ENCODE results near the gene SRXN1.

SRXN1 gene

DNA sequence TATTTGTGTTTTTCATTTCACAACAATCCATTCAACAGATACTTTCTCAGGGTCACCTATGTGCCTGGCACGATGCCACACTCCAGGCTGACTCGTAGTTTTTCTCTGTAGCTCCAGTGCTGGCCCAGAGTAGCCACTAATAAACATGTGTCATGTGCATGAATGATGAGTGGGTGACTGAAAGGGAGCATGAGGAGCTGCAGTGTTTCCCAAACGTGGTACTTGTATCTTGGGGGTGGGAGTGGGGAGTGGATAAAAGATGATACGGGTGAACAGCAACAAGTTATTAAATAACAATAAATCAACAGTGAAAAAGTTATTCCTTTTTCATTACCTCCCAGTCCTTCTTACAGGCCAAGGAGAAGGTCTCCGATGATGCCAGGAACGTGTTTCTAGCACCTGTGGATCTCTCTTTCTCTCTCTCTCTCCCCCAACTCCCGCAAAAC is 17.1 kb downstream of the SRXN1 start:
- DNase-seq (ENCODE audit: low read depth), result no peak

DNA sequence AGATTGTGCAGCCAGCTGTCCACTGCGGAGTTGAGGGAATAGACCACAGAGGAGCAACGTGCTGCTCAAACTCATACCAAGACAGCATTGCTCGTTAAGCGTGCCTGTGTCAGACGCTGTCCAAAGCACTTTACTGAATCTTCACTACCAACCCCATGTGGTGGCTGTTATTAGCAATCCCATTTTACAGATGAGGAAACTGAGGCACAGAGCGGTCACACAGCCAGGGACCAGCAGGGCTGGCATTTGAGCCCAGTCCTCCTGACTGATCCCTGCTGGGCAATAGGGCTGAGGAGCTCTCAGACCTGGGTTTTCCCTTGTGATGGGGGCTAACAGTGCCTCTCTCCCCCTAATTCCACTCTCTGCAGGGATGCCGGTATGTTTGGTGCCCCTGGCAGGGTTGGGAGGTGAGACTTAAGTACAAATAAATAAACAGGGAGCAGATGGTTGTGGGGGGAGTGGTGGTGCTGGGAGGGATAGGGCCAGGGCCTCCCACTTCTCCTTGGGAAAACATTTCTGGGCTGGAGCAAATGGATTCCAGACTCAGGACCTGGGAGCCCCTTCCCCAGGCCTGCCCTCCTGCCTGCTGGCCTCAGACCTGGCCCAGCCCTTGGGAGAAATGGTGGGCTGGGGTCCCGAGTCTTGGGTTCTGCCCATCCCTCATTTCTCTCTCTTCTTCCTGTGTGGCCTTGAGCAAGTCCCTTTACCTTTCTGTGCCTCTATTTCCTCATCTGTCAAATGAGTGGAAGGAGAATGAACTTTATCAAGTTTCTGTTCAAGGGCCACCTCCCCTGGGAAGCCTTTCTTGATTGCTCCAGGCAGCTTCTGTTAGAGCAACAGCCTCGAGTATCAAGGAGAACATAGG is 17.7 kb downstream of the SRXN1 start:
- DNase-seq (ENCODE audit: low read depth), result no peak

DNA sequence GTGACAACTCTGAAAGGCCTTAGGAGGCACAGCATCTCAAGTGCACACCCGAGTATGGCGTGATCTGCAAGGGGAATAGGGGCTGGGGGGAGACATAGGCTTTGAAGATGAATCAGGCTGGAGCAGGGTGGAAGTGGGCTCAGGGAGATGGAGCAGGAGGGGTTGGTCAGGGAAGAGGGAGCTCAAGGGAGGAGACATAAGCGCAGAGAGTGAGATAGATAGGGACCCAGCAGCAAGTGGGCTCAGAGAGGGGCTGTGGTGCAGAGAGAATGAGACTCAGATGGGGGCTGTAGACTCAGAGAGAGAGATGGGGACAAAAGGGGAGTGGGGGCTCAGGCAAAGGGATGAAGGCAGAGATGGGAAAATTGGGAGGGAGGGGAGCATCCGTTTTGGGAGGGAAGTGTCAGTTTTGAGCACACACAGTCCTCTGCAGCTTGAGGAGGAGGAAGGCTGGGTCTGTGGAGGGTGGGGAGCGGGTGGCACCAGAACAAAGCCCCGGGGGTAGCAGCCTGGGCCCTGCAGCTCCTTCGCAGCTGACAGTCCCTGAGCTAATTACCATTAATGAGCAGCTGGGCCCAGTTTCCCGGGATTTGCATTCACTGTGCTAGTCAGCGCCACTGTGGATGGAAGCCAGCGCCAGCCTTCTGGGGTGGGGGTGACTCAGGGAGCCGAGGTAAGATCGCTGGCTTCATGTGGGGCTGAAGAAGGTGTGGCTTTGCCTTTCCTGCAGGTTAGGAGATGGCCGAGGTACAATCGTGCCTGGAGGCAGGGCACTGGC is 18.7 kb downstream of the SRXN1 start:
- DNase-seq (ENCODE audit: low read depth), result no peak

DNA sequence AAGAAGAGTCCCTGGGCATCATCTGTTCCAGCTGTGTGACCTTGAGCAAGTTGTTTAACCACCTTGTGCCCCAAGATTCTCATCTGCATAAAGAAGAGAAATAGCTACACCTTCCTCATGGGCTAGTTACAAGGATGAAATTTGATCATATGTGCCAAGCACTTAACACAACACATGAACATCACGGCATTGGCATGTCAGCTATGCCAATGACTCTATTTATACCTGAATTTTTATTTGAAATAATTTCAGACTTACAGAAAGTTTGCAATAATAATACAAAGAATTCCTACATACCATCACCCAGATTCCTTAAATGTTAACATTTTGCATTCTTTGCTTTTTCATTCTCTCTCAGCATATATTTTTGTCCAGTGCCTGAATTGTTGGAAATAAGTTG is 21.9 kb downstream of the SRXN1 start:
- DNase-seq (ENCODE audit: low read depth), result no peak

DNA sequence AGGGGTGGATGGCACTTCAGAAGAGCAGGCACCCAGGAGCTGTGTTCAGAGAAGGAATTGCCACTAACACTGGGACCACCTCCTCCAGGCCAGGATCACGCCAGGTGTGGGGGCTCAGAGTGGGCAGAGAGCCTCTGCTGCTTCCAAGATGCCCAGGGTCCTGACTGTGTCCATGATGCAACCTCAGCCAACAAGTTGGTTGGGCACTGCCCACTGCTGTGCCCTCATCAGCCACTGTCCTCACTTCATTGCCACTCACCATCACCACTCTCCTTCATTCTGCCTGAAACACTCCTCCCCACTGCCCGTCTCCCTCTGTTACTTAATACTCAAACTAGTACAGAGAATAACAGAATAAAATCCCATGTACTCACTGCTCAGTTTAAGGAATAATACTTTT is 26.4 kb downstream of the SRXN1 start:
- DNase-seq (ENCODE audit: low read depth), result no peak

DNA sequence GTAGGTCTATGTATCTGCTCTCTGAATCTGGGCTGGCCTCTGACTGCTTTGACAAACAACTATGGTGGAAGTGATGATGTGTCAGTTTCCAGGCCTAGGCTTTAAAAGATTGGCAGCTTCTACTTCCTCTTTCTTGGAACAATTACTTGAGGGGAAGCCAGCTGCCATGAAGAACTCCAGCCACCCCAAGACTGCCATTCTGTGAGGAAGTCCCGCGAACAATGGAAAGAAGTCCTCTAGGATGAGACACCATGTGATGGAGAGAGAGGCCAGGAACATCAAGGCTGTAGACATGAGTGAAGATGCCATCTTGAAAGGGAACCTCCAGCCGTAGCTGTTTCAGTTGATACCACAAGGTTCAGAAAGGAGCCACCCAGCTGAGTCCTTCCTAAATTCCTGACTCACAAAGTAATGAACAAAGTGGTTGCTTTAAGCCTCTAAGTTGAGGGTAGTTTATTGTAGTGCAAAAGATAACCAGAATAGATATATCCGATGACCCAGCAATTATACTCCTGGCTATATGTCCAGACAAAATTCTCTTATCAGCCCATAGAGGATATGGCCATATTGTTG is 27.6 kb downstream of the SRXN1 start:
- no peak for DNase-seq (ENCODE audit: low read depth)

DNA sequence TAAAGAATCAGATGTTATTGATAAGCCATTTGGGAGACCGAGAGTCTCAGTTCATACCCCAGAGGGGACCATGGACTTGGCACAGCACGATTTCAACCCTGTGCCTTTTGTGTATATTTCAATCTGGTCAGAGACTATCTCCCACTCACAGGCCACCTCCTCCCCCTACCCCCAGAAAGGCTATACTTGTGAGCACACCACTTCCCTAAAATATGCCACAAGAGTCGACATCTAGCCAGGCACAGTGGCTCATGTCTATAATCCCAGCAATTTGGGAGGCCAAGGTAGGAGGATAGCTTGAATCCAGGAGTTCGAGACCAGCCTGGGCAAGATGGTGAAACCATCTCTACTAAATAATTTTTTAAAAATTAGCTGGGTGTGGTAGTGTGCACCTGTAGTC is 29.3 kb downstream of the SRXN1 start:
- DNase-seq (ENCODE audit: low read depth), result no peak

DNA sequence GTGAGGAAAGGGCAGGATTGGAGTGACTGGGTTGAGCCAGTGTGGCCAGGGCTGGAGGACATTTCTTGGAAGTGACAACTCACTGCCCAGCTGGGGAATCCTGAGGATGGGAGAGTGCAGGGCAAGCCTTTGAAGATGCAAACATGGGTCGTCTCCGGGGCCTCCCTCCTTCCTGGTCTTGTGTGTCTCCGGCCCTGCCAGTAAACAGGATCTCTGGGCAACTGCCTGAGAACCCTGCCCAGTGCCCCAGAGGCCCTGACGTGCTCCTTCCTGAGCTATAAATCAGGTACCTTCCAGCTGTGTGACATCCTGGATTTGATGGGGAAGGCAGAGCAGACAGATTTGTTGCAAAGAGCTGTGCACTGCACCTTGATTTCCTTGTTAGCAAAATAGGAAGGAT is 30.0 kb downstream of the SRXN1 start:
- DNase-seq (ENCODE audit: low read depth), result no peak

DNA sequence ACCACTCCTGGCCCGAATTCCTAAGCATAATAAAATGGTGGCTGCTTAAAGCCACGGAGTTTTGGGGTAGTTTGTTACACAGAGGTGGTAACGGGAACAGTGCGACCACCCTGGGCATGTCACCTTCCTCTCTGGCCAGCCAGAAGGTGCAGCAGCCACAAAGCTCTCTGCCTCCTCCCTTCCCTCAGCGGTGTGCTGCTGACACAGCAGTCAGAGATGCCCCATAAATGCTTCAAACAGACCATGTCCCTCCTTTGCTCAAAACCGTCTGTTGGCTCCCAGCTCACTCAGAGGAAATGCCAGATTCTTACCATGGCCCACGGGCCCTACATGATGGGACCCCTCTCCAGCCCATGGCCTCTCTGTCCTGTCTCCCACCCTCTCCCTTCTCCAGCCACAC is 30.8 kb downstream of the SRXN1 start:
- DNase-seq (ENCODE audit: low read depth), result no peak

DNA sequence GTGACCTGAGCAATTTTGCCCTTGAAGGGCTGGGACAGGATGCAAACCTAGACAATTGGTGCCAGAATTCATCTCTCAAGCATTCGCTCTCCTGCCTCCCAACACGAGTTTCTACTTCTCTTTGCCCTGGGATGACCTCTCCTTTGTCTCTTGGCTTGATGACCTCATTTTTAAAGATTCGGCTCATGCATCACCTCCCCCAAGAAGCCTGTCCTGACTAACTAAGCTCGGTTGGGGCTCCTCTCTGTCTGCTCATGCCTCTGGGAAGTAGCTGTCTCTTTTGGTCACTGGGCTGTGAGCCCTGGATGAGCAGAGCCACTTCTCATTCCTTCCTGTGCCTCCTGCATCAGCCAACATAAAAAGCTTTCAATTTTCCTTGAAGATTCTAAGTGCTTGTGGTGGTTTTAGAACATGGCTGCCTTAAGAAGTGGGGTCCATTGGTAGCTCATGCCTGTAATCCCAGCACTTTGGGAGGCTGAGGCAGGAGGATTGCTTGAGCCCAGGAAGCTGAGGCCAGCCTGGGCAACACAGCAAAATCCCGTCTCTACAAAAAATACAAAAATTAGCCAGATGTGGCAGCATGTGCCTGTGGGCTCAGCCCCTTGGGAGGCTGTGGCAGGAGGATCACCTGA is 31.8 kb downstream of the SRXN1 start:
- DNase-seq (ENCODE audit: low read depth), result peak; percentile 53

DNA sequence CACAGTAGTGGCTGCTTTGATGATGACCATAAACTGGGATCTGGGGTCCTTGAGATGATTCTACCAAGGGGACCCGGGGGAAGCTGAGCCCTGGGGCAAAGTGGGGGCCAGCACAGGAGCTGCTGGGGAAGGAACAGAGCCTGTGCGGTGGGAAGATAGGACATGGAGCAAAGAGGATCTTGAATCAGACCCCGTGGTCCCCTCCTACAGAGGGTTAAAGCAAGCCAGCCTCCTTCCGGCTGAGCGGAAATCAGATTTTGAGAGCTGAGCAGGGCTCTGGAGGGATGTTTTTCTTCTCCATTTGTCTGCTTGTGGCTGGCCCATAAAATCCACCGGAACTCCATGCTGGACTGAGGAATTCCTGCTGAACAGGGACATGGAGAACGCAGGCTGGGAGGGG is 32.8 kb downstream of the SRXN1 start:
- DNase-seq (ENCODE audit: low read depth), result no peak

DNA sequence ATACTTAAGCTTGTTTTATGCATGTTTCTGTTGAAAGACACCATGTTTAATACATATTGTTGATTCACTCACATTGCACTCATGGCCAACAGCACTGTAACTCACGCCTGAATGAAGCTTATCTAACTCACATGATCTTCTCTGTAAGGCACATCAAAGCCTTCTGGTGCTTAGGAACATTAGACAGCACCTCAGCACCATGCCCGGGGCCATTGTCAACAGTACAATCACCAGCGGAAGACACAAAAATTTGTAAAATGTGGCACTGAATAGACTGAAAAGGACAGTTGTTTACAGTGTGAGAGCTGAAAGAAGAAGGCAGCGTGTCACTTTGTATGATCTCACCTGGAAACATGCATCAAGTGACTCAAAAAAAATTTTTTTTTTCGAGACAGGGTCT is 34.0 kb downstream of the SRXN1 start:
- no peak for DNase-seq (ENCODE audit: low read depth)

DNA sequence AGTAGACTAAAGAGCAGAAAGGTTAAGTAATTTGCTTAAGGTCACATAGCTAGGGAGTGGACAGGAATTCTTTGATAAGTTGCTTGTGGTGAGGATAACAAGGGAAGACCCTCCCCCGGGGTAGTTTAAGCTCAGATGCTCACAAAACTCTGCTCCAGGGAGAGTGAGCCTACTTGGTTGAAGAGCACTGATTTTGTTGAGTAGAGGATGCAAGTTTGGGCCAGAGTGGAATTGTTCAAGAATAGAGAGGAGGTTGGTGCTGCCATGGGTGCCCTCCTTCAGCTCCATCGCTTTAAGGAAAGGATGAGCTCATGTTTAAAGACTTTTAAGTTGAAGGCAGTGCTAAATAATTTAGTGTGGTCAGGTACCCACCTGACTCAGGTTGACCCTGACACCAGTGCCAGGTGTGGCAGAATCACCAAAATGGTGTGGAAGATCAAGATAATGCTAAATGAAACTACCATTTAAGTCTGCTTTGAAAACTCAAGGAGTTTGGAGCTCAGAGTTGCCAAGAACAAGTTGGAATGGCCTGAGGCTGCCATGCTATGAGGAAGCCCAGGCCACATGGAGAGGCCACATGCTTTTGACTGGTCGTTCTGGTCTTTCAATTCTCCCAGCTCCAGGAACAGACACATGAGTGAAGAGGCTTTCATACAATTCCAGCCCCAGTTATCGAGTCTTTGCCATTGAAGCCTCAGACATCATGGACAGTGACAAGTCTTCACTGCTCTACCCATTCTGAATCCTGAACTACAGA is 34.9 kb downstream of the SRXN1 start:
- no peak for DNase-seq (ENCODE audit: low read depth)

DNA sequence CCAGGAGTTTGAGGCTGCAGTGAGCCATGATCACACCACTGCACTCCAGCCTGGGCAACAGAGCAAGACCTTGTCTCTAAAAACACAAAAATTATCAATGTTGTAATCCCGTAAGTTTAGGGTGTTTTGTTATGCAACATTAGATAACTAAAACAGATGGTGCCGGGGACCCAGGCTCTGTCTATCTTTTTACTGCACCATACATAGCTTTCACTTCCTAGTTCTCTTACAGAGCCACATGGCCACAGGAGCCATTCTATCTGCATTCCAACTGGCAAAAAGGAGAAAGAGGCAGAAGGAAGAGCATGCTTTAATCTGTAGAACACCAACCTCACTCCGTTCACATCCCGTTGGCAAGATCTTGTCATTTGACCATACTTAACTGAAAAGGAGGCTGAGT is 37.5 kb downstream of the SRXN1 start:
- DNase-seq (ENCODE audit: low read depth), result no peak

DNA sequence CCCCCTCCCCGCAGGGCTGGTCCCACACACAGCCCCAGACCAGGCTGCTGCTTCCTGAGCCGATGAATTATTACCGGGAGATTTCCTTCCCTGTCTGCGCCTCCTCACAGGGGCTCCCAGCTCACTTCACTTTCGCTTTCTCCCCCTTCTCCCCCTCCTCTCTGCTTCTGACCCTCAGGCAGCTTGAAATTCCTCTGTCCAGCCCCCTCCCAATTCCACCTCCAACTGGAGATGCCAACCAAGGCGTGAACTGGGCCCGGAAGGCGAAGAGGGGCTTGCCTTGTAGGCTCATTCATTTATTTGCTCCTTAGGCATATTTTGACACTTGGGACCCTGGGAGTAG is 41.2 kb downstream of the SRXN1 start:
- DNase-seq (ENCODE audit: low read depth), result no peak

DNA sequence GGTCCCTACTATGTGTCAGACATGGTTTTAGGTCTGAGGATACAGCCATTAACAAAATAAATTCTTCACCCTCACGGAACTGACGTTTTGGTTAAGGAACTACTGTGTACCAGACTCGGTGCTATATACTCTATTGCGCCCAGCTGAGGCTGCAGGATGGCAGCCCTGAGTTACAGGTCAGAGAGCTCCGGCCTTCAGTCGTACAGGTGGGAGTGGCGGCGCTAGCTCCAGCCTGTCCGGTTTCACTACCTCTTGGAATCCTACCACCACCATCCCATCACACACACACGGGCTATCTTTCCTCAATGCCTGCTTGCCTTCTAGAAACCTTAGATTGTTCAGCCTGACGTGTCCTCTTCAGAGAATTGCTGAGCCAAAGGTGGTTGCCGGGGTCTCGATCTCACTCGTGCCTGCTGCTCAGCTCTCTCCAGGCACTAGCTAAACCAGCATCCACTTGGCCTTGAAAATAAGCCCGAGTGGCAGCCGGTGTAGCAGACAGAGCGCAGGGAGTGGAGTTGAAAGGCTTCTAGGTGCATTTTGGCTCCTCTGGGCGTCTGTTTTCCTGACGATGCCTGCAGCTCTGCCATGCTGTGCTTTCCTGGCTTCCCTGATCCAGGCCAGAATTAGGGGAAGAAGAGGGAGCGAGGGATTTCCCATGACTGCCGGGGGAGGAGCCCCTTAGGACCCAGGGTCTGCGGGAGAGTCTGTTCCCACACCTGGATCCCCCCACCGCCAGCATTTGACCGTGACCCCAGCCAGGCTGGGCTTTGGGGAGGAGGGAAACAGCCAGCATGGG is 41.8 kb downstream of the SRXN1 start:
- no peak for DNase-seq (ENCODE audit: low read depth)

DNA sequence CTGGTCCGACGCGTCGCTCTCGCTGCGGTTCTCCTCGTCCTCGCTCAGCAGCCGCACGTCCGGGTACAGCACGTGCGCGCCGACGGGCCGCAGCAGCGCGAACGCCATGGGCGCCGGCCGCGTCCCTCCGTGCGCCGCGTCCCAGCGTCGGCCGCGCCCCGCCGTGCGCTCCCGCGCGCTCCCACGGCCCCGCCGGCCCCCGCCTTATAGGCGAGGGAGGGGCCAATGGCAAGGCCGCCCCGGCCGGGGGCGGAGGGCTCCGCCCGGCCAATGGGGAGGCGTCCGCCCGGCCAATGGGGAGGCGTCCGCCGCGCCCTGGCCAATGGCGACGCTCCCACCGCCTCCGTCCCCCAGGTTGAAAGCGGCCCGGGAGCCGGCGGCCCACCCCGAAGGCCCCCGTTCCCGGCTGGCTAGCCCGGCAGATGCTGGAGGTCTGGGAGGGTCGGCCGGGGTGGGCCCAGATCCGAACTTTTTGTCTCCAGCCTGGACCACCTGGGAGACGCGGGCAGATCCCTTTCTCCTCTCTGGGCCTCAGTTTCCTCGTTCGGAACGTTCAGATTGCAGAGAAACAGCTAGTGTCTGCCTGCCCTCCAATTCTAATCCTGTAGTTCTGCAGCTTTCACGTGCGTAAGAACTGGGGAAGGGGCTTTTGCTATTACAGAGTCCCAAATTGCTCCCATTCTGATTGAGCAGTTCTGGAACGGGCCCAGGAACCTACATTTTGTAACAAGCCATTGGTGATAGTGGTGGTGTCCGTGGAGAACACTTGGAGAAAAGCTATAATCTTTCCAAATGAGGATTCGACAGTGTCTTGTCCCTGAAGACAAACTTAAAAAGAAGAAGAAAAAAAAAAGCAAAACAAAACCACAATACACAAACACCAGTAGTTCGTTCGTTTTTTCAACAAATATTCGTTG is 42.6 kb downstream of the SRXN1 start, which contains the start of gene TCF15:
TSS of gene TCF15 (minus strand) at position 180 of the 917 bp plus-strand sequence. CDS start at position 108, 72 bp downstream.
- DNase-seq (ENCODE audit: low read depth), result no peak

DNA sequence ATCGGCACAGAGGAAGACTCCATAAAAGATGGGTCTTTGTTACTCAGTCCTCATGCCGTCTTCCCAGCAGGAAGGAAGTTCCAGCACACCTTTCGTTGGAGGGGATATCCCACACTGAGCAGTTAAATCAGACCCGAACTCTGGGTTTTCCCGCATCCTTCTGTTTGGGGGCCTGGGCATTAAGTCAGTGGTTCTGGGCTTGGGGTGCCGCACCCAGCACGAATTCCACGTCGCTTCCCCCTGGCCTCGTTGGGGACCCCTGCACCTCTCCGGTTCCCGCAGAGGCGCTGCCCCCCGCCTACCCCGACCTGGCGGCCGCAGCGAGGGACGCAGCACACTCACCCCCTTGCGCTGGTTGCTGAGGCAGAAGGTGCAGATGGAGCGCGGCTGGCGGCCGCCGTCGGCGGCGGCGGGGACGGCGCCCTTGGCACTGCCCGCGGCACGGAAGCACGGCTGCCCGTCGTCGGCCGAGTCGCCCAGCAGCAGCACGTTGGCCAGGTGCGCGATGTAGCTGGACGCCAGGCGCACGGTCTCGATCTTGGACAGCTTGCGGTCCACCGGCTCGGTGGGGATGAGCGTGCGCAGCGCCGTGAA is 43.5 kb downstream of the SRXN1 start:
- DNase-seq (ENCODE audit: low read depth), result no peak

DNA sequence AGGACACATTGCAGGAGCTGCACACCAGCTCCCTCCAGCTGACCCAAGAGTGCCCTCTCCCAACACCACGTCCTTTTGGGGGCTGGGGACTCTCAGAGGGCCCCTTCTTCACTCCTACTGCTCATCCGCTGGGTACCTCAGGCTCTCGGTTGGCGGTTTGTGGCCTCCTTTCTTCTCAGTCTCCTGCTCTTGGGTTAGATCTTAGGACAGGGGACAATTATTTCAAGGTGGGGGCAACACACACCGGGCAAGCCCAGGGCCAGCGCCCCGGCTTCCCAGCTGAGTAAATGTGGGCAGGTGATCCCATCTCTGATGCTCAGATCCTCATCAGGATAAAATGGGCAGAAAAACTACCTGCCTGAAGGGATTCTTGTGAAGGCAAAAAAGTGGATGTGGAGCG is 44.0 kb downstream of the SRXN1 start:
- no peak for DNase-seq (ENCODE audit: low read depth)

All from HS-5 (cell line).